ENCODE measurements around the gene LRRC8C. TPM values are rescaled to one million over a fixed set of nuclear protein-coding genes. Genes with fewer than 3 reads are reported as not detected.

The LRRC8C gene
- total RNA-seq, 1 donor from 2014 or later, result 5.5 TPM

- Histone ChIP-seq H3K27me3 (ENCODE audit: control insufficient read depth, insufficient read depth, low read length) (no peaks in the 10 kb centered on the region), H3K36me3 (ENCODE audit: control insufficient read depth, insufficient read depth, low read length) (no peaks in the 10 kb centered on the region), H3K4me3 (ENCODE audit: low read depth, low read length) (no peak overlapping the region)
- no peak for FAIRE-seq
- no peak for DNase-seq (ENCODE audit: low read depth)
- no peak for TF ChIP-seq CTCF (IDR thresholded peaks at IDR 0.05; ENCODE audit: insufficient read depth, low read length, severe bottlenecking)
Observed at GRCh38 chr1:89727517-89728312, 94.8 kb downstream of the LRRC8C start.

- Histone ChIP-seq H3K36me3 (ENCODE audit: control insufficient read depth, insufficient read depth, low read length) (no peaks in the 10 kb centered on the region), H3K4me3 (ENCODE audit: low read depth, low read length) (no peak overlapping the region), H3K27me3 (ENCODE audit: control insufficient read depth, insufficient read depth, low read length) (no peaks in the 10 kb centered on the region)
- FAIRE-seq (no peak), DNase-seq (ENCODE audit: low read depth) (no peak)
- TF ChIP-seq CTCF (IDR thresholded peaks at IDR 0.05; ENCODE audit: insufficient read depth, low read length, severe bottlenecking), result no peak
Observed at GRCh38 chr1:89728381-89728780, 95.5 kb downstream of the LRRC8C start.

- no peak overlapping the region for H3K4me3 ChIP-seq (ENCODE audit: low read depth, low read length)
- H3K27me3 ChIP-seq (ENCODE audit: control insufficient read depth, insufficient read depth, low read length), result no peaks in the 10 kb centered on the region
- DNase-seq (ENCODE audit: low read depth) (no peak), FAIRE-seq (no peak)
- no peaks in the 10 kb centered on the region for H3K36me3 ChIP-seq (ENCODE audit: control insufficient read depth, insufficient read depth, low read length)
- no peak for TF ChIP-seq CTCF (IDR thresholded peaks at IDR 0.05; ENCODE audit: insufficient read depth, low read length, severe bottlenecking)
Observed at GRCh38 chr1:89732206-89732605, 99.3 kb downstream of the LRRC8C start.

GRCh38 chr1:89732643-89733222, 99.8 kb downstream of the LRRC8C start:
- FAIRE-seq (no peak), DNase-seq (ENCODE audit: low read depth) (no peak)
- no peak for TF ChIP-seq CTCF (IDR thresholded peaks at IDR 0.05; ENCODE audit: insufficient read depth, low read length, severe bottlenecking)
- Histone ChIP-seq H3K27me3 (ENCODE audit: control insufficient read depth, insufficient read depth, low read length) (no peaks in the 10 kb centered on the region), H3K4me3 (ENCODE audit: low read depth, low read length) (no peak overlapping the region), H3K36me3 (ENCODE audit: control insufficient read depth, insufficient read depth, low read length) (no peaks in the 10 kb centered on the region)

GRCh38 chr1:89733748-89734147, 100.8 kb downstream of the LRRC8C start:
- FAIRE-seq, result no peak

More at GRCh38 chr1:89733748-89734147, 100.8 kb downstream of the LRRC8C start:
- Histone ChIP-seq H3K27me3 (ENCODE audit: control insufficient read depth, insufficient read depth, low read length) (no peaks in the 10 kb centered on the region), H3K4me3 (ENCODE audit: low read depth, low read length) (no peak overlapping the region), H3K36me3 (ENCODE audit: control insufficient read depth, insufficient read depth, low read length) (no peaks in the 10 kb centered on the region)
- TF ChIP-seq CTCF (IDR thresholded peaks at IDR 0.05; ENCODE audit: insufficient read depth, low read length, severe bottlenecking), result no peak
- DNase-seq (ENCODE audit: low read depth), result no peak

All from bronchial epithelial cell (primary cell).